Measurements from ENCODE around the gene DYNLT1.

DYNLT1 gene

DNA sequence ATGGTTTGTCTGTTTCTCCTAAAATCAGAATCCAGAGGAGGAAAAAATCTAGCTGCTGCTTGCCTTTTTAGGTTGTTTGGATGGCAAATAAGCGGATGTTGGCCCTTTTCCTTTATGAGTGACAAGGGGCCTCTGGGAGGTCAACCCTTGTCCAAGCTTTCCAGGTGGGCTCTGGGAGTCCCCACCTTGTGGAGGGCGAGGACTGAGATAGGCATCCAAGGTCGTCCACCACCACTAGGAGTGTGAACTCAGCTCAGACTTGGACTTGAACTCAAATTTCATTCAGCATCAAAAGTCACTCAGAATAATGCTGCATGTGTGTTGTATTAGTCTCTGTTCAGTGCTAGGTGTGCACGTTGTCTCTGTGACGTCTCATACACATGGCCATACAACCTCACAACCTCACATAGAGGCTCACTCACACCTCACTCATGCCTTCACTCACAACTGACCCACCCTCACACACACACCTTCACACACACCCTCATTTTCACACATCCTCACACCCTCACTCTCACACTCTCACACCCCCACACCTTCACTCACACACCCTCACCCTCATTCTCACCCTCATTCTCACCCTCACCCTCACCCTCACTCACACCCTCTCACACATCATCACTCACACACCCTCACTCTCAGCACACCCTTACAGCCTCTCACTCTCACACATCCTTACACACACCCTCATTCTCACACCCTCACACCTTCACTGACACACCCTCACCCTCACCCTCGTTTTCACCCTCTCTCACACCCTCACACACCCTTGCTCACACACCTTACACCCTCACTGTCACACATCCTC lies 18.0 kb downstream of the DYNLT1 start:
- DNase-seq (ENCODE audit: low read depth in 2 of 2), result no peak
- TF ChIP-seq, protein P1, sequence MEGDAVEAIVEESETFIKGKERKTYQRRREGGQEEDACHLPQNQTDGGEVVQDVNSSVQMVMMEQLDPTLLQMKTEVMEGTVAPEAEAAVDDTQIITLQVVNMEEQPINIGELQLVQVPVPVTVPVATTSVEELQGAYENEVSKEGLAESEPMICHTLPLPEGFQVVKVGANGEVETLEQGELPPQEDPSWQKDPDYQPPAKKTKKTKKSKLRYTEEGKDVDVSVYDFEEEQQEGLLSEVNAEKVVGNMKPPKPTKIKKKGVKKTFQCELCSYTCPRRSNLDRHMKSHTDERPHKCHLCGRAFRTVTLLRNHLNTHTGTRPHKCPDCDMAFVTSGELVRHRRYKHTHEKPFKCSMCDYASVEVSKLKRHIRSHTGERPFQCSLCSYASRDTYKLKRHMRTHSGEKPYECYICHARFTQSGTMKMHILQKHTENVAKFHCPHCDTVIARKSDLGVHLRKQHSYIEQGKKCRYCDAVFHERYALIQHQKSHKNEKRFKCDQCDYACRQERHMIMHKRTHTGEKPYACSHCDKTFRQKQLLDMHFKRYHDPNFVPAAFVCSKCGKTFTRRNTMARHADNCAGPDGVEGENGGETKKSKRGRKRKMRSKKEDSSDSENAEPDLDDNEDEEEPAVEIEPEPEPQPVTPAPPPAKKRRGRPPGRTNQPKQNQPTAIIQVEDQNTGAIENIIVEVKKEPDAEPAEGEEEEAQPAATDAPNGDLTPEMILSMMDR (IDR thresholded peaks at IDR 0.05; ENCODE audit: low read depth, low read length), result no peak
- no peak overlapping the region for H3K4me3 ChIP-seq (replicated peaks in 1 of 2; ENCODE audit: low read depth in 2 of 2, low read length in 2 of 2)

DNA sequence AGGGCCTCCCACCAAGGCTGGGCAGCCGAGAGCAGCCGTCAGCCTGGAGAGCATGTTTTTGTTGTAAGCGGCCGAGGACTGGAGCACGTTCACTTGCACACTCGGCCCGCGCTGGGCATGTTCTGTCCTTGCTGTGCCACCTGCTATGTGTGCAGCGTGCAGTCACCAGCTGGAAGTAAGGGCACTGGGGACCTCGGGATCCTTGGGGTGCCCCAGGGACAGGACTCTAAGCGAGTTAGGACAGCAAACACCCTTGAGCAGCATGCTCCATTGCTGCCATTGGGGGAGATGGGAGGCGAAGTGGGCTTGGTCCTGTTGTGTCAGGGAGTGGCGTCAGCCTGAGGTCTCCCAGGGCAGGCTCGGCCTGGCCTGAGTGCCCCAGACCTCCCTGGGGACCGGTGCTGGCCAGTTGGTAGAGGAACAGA lies 18.6 kb downstream of the DYNLT1 start:
- TF ChIP-seq, protein P1 (IDR thresholded peaks at IDR 0.05; ENCODE audit: low read depth, low read length), result no peak

DNA sequence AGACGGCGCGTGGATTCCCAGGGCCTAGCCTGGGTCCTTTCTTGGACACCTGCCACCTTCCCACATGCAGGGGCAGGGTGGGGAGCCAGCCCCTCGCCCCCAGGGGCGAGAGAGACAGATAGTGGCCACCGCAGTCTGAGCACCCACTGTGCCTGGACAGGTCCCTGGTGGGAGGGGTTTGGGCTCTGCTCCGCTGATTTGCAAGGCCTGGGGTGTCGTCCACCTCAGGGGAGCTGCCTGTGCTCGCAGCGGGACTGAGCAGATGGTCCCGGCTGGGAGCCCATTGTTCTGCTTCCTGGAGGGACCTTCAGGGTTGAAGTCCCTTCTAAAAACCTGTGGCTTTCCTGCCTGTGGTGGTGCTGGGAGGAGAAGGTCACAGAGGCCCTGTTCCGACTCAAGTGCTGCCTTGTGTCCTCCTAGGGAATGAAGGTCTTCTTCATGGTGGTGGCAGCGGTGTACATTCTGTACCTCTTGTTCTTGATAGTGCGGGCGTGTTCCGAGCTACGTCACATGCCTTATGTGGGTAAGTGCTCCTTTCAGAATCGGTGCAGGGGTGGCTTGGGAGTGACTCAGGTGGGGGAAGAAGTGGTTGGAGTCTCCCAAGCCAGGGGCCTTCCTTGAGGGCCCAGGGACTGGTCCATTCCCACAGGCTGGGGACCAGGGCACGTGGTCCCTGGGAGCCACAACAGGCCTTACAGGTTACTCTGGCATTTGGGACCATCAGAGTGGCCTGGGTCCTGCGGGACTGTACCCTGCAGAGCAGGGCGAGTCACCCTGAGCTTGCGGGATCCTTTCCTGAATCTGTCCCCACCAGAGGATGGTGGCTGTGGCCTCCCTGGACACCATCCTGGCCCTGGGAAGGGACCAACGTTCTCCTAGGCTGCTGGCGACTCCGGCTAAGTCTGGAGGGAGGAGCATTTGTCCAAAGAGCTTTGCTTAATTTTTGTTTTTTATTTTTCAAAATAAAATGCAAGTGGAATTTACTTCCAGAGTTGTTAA lies 19.6 kb downstream of the DYNLT1 start:
- no peak overlapping the region for H3K4me3 ChIP-seq (replicated peaks in 1 of 2; ENCODE audit: low read depth in 2 of 2, low read length in 2 of 2)
- no peak for DNase-seq (ENCODE audit: low read depth in 2 of 2)
- TF ChIP-seq, protein P1 (IDR thresholded peaks at IDR 0.05; ENCODE audit: low read depth, low read length), result no peak

More for the DNA sequence above, 18.6 kb downstream of the DYNLT1 start:
- DNase-seq (ENCODE audit: low read depth in 2 of 2), result no peak
- H3K4me3 ChIP-seq (replicated peaks in 1 of 2; ENCODE audit: low read depth in 2 of 2, low read length in 2 of 2), result no peak overlapping the region

DNA sequence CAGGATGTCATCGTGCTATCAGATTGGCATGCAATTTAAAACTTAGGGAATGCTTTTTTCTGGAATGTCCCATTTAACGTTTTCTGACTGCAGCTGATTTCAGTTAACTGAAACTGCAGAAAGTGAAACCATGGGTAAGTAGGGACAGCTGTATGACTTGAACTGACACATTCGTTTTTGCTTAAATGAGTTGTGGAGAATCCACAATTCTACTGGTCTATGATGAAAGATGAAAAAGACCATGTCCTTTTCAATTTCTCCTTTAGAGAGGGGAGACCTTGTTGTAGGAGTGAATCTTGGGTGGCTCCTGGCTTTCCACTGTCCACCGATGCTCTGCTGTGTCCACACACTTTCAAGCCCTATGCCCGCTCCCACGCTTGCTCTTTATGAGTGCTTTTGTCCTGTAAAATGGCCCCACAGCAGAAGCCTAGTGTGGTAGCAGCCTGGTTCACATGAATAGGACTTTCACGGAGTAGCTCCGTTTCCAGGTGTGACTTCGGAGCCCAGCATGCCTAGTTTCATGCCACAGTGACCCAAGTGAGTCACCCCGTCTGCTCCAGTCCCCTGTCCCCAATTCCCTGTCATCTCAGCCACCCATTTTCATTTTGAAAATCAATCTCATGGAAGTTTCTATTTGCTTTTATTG lies 21.9 kb downstream of the DYNLT1 start:
- no peak for DNase-seq (ENCODE audit: low read depth in 2 of 2)
- H3K4me3 ChIP-seq (replicated peaks in 1 of 2; ENCODE audit: low read depth in 2 of 2, low read length in 2 of 2), result no peak overlapping the region
- TF ChIP-seq, protein P1 (IDR thresholded peaks at IDR 0.05; ENCODE audit: low read depth, low read length), result no peak

DNA sequence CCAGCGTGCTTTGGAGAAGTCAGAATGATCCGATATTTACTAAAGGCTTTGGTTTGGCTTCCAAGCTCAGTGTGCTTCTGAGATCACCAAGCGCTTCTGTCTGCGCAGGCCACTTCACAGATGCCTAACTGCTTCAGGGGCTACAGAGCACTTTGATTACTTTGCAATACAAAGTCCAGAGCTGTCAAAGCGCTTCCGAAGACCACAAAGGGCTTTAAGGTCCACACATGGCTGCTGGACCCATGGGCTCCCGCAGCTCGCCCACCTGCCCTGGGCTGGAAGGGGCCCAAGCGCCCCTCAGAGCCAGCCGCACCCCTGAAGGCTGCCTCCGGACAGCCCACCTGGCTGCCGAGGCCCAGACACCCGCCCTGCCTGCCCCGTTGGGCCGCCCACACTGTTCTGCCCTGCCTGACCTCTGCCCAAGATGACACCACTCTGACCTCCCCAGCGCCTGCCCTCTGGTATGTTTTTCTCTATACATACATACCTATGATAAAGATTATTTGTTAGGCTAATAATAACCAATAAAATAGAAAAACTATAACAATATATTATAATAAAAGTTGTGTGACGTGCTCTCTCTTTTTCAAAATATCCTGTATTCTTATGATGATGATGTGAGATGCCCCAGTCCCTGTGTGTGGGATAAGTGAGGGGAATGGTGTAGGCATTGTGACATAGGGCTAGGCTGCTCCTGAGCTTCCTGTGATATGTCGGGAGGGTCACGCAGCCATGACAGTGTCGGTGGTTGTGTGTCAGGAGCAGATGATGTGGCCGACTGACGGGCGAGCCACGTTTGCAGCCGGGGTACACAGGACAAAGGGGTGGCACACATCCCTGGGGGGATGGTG lies 22.6 kb downstream of the DYNLT1 start:
- DNase-seq (ENCODE audit: low read depth in 2 of 2), result no peak
- H3K4me3 ChIP-seq (replicated peaks in 1 of 2; ENCODE audit: low read depth in 2 of 2, low read length in 2 of 2), result no peak overlapping the region
- TF ChIP-seq, protein P1 (IDR thresholded peaks at IDR 0.05; ENCODE audit: low read depth, low read length), result no peak
